ENCODE measurements around the gene PHC3.

GRCh38 chr3:170189398-170190256 lies 8.1 kb upstream of the PHC3 start:
- TF ChIP-seq TEAD4 (IDR thresholded peaks at IDR 0.05) (no peak), FOXM1 (IDR thresholded peaks at IDR 0.05; ENCODE audit: borderline replicate concordance, low read depth) (no peak), NFIC (IDR thresholded peaks at IDR 0.05) (no peak), TAF1 (IDR thresholded peaks at IDR 0.05; ENCODE audit: low read depth) (no peak), RAD21 (IDR thresholded peaks at IDR 0.05; ENCODE audit: low read depth) (no peak), TCF12 (IDR thresholded peaks at IDR 0.05; ENCODE audit: low read depth) (no peak), REST (IDR thresholded peaks at IDR 0.05; ENCODE audit: low read depth) (no peak), EP300 (IDR thresholded peaks at IDR 0.05; ENCODE audit: borderline replicate concordance) (no peak)

Measured in Ishikawa (cell line).